ENCODE measurements around the gene ATXN10.
"Not testable (repeated sequence)": the region's sequence is repeated elsewhere in the genome, so short reads cannot be mapped to it uniquely, and the experiment has no call there.

Gene ATXN10

GRCh38 chr22:45645150-45645525, 26.5 kb upstream of the ATXN10 start:
- peak; percentile 42 for DNase-seq

GRCh38 chr22:45645526-45646414, 25.9 kb upstream of the ATXN10 start:
- DNase-seq = peak; percentile 79

- no peak for DNase-seq
These were observed 24.0 kb upstream of the ATXN10 start for GRCh38 chr22:45647532-45648225.

GRCh38 chr22:45648301-45649117, 23.1 kb upstream of the ATXN10 start:
- DNase-seq = no peak

- DNase-seq = no peak
These were observed 21.8 kb upstream of the ATXN10 start for GRCh38 chr22:45649809-45650208.

GRCh38 chr22:45650721-45651120, 20.9 kb upstream of the ATXN10 start:
- no peak for DNase-seq

GRCh38 chr22:45651931-45652528, 19.6 kb upstream of the ATXN10 start:
- no peak for DNase-seq

- no peak for DNase-seq
These were observed 15.1 kb upstream of the ATXN10 start for GRCh38 chr22:45656577-45656976.

GRCh38 chr22:45657701-45658100, 13.9 kb upstream of the ATXN10 start:
- no peak for DNase-seq

GRCh38 chr22:45664136-45664646, 7.4 kb upstream of the ATXN10 start:
- DNase-seq = no peak

GRCh38 chr22:45667486-45667885, 4.1 kb upstream of the ATXN10 start:
- peak; percentile 49 for DNase-seq

GRCh38 chr22:45670363-45670762, 1.3 kb upstream of the ATXN10 start:
- DNase-seq = not testable (repeated sequence)

GRCh38 chr22:45670981-45671782, 452 bp upstream of the ATXN10 start:
- peak; percentile 11 for DNase-seq

GRCh38 chr22:45672564-45673481, 1.2 kb downstream of the ATXN10 start:
- no peak for DNase-seq

GRCh38 chr22:45673482-45674175, 2.0 kb downstream of the ATXN10 start:
- no peak for DNase-seq

- DNase-seq = no peak
These were observed 4.4 kb downstream of the ATXN10 start for GRCh38 chr22:45676024-45676423.

GRCh38 chr22:45677063-45677462, 5.4 kb downstream of the ATXN10 start:
- DNase-seq = no peak

- no peak for DNase-seq
These were observed 7.6 kb downstream of the ATXN10 start for GRCh38 chr22:45678961-45679912.
